ENCODE results near the gene IL20RB. TPM values are rescaled to one million over a fixed set of nuclear protein-coding genes. Genes with fewer than 3 reads are reported as not detected.
"Not testable (repeated sequence)": the region's sequence is repeated elsewhere in the genome, so short reads cannot be mapped to it uniquely, and the experiment has no call there.

IL20RB gene
- total RNA-seq, 1 experiment from 2014 or later: 6.9 TPM

- H3K27me3 ChIP-seq (replicated peaks; ENCODE audit: control insufficient read depth, insufficient read depth, low read length): no peaks in the 10 kb centered on the region
- intact Hi-C loops (cut with micrococcal nuclease; ENCODE audit: unreplicated experiment): no loop called here
- no peaks in the 10 kb centered on the region for H3K9me3 ChIP-seq
- POLR2A ChIA-PET: no interaction called here
- no TSS peak for BruUV-seq (replicated peaks)
- Mint-ChIP-seq H3K9me3 (ENCODE audit: unreplicated experiment) (no peaks in the 10 kb centered on the region), H3K27me3 (ENCODE audit: insufficient read depth, unreplicated experiment) (no peaks in the 10 kb centered on the region), H3K4me1 (ENCODE audit: low read depth, unreplicated experiment) (peaks cover 31% of the 10 kb centered on the region), H3K36me3 (ENCODE audit: insufficient read depth, unreplicated experiment) (peaks cover 22% of the 10 kb centered on the region), H3K27ac (ENCODE audit: unreplicated experiment) (peak overlapping the region; percentile 16), H3K4me3 (ENCODE audit: unreplicated experiment) (no peak overlapping the region)
- no peak for TF ChIP-seq CTCF (IDR thresholded peaks at IDR 0.05; ENCODE audit: insufficient read depth in 1 of 2, low read depth in 1 of 2, low read length in 1 of 2, severe bottlenecking in 1 of 2, unreplicated experiment in 1 of 2)
- CTCF ChIA-PET: no interaction called here
- no peak overlapping the region for H3K4me3 ChIP-seq (ENCODE audit: low read depth, low read length)
- peaks cover 31% of the 10 kb centered on the region for H3K4me1 ChIP-seq
- DNase-seq: no peak
- no peaks in the 10 kb centered on the region; the same call in 1 of the 2 replicates for H3K36me3 ChIP-seq (ENCODE audit: control insufficient read depth, insufficient read depth, low read length)
Measured at GRCh38 chr3:136960838-136961836, 3.4 kb downstream of the IL20RB start.

- peaks cover 22% of the 10 kb centered on the region for H3K36me3 Mint-ChIP-seq (ENCODE audit: insufficient read depth, unreplicated experiment)
- no TSS peak for BruUV-seq (replicated peaks)
- H3K4me3 Mint-ChIP-seq (ENCODE audit: unreplicated experiment): no peak overlapping the region
- H3K9me3 Mint-ChIP-seq (ENCODE audit: unreplicated experiment): no peaks in the 10 kb centered on the region
- no peak overlapping the region for H3K27ac Mint-ChIP-seq (ENCODE audit: unreplicated experiment)
- Histone ChIP-seq H3K4me1 (peaks cover 19% of the 10 kb centered on the region), H3K4me3 (ENCODE audit: low read depth, low read length) (no peak overlapping the region), H3K36me3 (ENCODE audit: control insufficient read depth, insufficient read depth, low read length) (no peaks in the 10 kb centered on the region; the same call in 1 of the 2 replicates), H3K9me3 (no peaks in the 10 kb centered on the region), H3K27me3 (replicated peaks; ENCODE audit: control insufficient read depth, insufficient read depth, low read length) (no peaks in the 10 kb centered on the region)
- intact Hi-C loops (cut with micrococcal nuclease; ENCODE audit: unreplicated experiment): no loop called here
- no peak for TF ChIP-seq CTCF (IDR thresholded peaks at IDR 0.05; ENCODE audit: insufficient read depth in 1 of 2, low read depth in 1 of 2, low read length in 1 of 2, severe bottlenecking in 1 of 2, unreplicated experiment in 1 of 2)
- ChIA-PET POLR2A (no interaction called here), CTCF (interaction anchor here (0.6 kb wide), 1 partner anchor 210 kb away, joined by 6 read pairs; the partner anchor contains the start of gene STAG1)
- peaks cover 15% of the 10 kb centered on the region for H3K4me1 Mint-ChIP-seq (ENCODE audit: low read depth, unreplicated experiment)
- no peak for DNase-seq
- H3K27me3 Mint-ChIP-seq (ENCODE audit: insufficient read depth, unreplicated experiment): no peaks in the 10 kb centered on the region
Measured at GRCh38 chr3:136962927-136963326, 5.1 kb downstream of the IL20RB start.

GRCh38 chr3:136969539-136969938 lies 11.8 kb downstream of the IL20RB start:
- BruUV-seq (replicated peaks); H3K36me3 Mint-ChIP-seq (ENCODE audit: insufficient read depth, unreplicated experiment); CTCF ChIA-PET; H3K4me1 ChIP-seq; H3K27ac Mint-ChIP-seq (ENCODE audit: unreplicated experiment); DNase-seq; H3K4me1 Mint-ChIP-seq (ENCODE audit: low read depth, unreplicated experiment); intact Hi-C loops (cut with micrococcal nuclease; ENCODE audit: unreplicated experiment); H3K4me3 ChIP-seq (ENCODE audit: low read depth, low read length); H3K27me3 Mint-ChIP-seq (ENCODE audit: insufficient read depth, unreplicated experiment); H3K36me3 ChIP-seq (ENCODE audit: control insufficient read depth, insufficient read depth, low read length); POLR2A ChIA-PET; H3K27me3 ChIP-seq (replicated peaks; ENCODE audit: control insufficient read depth, insufficient read depth, low read length); H3K4me3 Mint-ChIP-seq (ENCODE audit: unreplicated experiment): not testable (repeated sequence)
- peaks cover 14% of the 10 kb centered on the region; the same call in 1 of the 2 replicates for H3K9me3 ChIP-seq
- H3K9me3 Mint-ChIP-seq (ENCODE audit: unreplicated experiment): peaks cover 30% of the 10 kb centered on the region
